HG03066 (cell line): ENCODE measurements around the gene APP.
"Not testable (repeated sequence)": the region's sequence is repeated elsewhere in the genome, so short reads cannot be mapped to it uniquely, and the experiment has no call there.

Experiments used
- ATAC-seq: cut with Tn5 transposase; IDR thresholded peaks from one replicate; pipeline ENCODE4 v1.9.1; 2021; ENCODE audit warnings: low read depth; ENCODE audit not compliant: unreplicated experiment

APP gene

DNA sequence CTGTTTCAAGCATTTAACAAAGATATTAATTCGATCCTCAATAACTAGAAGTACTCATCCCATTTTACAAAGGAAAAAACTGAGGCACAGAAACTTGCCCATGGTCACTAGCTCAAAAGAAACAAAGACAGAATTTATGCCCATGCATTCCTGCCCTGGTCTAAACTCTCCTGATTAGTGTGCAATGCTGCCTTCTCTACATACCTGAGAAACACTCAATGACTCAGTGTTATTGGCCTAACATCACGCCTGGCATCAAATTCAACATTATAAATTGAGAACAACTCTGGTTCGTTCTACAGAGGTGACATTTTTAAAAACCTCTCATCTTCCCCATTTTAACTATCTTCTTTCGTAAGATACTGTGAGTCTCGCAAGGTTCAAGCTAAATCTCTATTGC is 5.2 kb downstream of the APP start:
- no peak for ATAC-seq

- ATAC-seq: no peak
Observed at GRCh38 chr21:26164311-26164710, 6.3 kb downstream of the APP start.

DNA sequence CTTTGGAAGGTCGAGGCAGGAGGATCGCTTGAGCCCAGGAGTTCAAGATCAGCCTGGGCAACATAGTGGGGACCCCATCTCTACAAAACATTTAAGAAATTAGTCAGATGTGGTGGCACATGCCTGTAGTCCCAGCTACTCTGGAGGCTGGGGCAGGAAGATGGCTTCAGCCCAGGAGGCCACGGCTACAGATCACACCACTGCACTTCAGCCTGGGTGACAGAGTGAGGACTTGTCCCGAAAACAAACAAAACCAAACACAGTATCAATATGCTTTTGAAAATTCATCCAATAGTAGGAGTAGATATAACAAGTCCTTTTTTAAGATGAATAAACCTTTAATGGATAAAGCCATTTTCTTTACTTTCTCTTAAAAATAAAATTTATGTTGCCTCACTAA is 8.5 kb downstream of the APP start:
- no peak for ATAC-seq

DNA sequence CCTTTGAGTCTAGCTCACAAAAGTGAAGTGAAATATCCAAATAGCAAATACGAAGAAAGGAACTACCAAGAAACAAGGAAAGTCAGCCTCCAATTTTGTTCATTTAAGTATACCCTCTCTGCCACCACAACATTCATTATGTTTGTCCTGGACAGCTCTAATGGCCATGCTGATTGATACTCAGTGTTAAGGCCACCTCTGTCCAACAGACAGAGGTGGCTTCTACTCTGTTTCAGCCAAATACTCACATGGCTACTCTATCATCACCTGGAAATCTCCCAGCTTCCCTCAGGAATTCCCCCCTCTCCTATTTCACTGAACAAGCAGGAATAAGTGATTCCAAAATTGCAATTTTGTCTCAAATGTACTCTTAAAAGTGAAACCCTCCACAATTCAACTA is 10.7 kb downstream of the APP start:
- no peak for ATAC-seq

DNA sequence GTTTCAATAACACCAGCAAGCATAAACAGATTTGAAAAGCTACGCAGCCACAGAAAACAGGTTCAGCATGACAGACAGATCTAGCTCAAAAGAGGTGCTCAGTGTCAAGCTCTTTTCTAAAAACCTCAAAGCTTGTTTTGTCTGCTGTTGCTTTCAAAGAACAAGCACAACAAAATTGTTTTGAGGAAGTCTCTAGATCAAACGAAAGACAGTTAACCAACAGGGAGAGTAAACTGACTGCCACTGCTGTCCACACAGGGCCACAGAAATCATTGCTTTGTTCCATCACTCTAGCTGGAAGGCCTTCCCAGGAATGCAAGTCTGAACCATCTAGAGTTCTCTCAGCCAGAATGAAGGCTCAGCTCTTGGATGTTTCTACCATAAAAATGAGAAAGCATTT is 12.8 kb downstream of the APP start:
- ATAC-seq: no peak

DNA sequence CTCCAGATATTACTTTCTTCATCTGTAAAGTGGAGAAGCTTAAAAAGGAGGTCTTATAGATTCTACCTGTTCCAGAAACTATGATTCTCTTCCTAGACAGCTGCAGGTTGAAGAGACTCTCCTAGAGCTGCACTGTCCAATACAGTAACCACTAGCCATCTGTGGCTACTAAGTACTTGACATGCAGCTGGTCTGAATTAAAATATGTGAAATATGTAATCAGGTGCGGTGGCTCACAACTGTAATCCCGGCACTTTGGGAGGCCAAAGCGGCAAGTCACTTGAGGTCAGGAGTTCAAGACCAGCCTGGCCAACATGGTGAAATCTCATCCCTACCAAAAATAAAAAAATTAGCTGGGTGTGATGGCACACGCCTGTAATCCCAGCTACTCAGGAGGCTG is 15.8 kb downstream of the APP start:
- ATAC-seq: no peak

GRCh38 chr21:26153758-26154157 is 16.8 kb downstream of the APP start:
- ATAC-seq: no peak

DNA sequence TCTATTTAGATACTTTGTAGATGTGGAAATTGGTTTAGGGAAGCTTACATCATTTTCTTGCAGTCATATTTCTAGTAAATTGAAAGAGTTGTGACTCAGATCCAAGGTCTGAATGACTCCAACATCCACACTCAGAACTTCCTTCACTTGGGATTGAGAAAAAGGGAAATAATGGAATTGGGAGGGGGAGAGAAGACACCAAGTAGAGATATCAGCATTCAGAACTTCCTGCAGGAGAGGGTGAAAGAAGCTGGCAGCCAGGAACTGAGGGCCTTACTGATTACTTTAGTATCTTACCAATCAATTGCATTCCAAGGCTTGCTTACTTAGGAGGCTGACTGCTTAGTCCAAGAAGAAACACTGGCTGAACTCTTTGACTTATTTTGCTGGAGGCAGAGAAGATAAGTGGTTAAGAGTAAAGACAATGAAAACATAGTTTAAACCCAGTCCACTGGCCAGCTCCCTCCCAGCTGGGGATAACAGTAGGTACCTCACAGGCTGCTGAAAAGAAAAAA is 21.7 kb downstream of the APP start:
- ATAC-seq: no peak

- no peak for ATAC-seq
Observed at GRCh38 chr21:26148071-26148839, 22.3 kb downstream of the APP start.

GRCh38 chr21:26147535-26147934 is 23.0 kb downstream of the APP start:
- ATAC-seq: no peak

GRCh38 chr21:26146681-26147080 is 23.9 kb downstream of the APP start:
- no peak for ATAC-seq

DNA sequence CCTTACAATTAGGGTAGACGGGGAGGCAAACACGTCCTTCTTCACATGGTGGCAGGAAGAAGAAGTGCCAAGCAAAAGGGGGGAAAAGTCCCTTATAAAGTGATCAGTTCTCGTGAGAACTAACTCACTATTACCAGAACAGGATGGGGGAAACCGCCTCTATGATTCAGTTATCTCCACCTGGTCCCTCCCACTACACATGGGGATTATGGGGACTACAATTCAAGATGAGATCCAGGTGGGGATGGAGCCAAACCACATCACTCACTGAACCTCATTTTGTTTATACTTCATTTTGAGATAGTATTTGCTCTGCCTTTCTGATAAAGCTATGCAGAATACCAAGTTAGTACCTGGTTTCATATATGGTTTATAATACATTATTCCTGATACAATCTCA is 26.5 kb downstream of the APP start:
- ATAC-seq: no peak

- ATAC-seq: no peak
Observed at GRCh38 chr21:26142363-26142762, 28.2 kb downstream of the APP start.

- ATAC-seq: no peak
Observed at GRCh38 chr21:26140926-26141325, 29.6 kb downstream of the APP start.

DNA sequence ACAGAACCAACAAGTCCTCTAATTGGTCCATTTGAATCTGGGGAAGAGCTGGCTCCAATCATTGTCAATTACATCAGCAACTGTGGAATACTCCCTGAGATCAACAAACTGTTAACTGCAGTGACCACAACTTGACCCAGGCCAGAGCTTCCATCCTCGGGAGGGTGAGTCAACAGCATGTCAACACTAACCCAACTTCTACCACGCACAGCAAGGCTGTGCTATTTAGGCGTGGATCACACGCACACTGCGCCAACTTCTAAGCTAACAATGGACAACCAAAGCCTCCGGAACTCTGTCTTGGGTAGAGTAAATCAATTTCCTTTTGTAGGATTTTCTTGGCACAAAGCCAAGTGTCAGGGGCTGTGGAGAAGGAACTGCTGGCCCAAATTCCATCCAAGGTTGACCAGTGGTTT is 30.4 kb downstream of the APP start:
- no peak for ATAC-seq

DNA sequence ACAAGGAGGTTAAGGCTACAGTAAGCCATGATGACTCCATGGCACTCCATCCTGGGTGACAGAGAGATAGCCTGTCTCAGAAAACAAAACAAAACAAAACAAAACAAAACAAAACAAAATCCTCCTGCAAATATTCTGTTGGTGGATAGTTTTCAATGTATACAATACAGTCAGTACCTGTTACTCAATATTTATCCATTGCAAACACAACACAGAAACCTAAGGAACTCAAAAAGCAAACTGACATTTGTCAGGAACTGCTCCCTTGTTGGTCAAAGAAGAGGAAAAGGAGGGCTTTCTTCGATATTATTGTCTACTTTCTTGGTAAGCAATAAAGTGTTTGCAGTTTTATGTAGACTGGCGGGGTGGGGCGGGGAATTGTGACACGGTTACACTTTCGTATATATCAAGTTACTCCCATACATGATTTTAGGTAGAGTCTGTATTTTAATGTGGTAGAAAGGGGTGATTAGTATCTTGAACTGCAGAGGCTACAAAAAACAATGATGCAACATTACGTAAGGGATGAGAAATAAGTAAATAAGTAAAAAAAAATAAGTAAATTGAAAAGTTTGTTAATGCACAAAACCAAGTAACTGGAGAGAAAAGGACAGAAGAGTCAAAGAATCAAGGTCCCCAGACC is 31.8 kb downstream of the APP start:
- no peak for ATAC-seq

GRCh38 chr21:26137379-26138060 is 33.0 kb downstream of the APP start:
- ATAC-seq: no peak

GRCh38 chr21:26136671-26137070 is 33.9 kb downstream of the APP start:
- ATAC-seq: peak; percentile 96

GRCh38 chr21:26135520-26135919 is 35.0 kb downstream of the APP start:
- no peak for ATAC-seq

- no peak for ATAC-seq
Observed at GRCh38 chr21:26131554-26131953, 39.0 kb downstream of the APP start.

DNA sequence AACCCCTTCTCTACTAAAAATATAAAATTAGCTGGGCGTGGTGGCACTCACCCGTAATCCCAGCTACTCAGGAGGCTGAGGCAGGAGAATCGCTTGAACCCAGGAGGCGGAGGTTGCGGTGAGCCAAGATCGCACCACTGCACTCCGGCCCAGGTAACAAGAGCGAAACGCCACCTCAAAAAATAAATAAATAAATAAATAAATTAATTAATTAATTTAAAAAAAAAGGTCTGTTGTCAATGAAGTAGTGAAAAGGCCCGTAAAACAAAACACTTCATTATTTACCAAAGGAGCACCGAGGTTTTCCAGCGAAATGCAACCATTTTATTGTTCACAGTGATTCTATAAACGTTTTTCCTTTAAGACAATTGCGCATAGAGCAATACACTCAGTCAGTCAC is 39.5 kb downstream of the APP start:
- ATAC-seq: not testable (repeated sequence)
